Bronchial epithelial cell (primary cell): ENCODE results near the gene COPZ2. TPM values are rescaled to one million over a fixed set of nuclear protein-coding genes. Genes with fewer than 3 reads are reported as not detected.

Source experiments
- DNase-seq: peaks from one replicate; pipeline ENCODE4 v3.0.0-alpha.2; 2010; ENCODE audit warnings: low read depth
- FAIRE-seq: peaks from 2 replicates; lab custom pipeline; 2011; peaks lifted over from hg19 to GRCh38; lab: Jason Lieb, UNC
- H3K27me3 ChIP-seq: 2 replicates; pipeline ENCODE4 v1.5.1; 2011; ENCODE audit warnings: low read length; ENCODE audit not compliant: control insufficient read depth, insufficient read depth
- H3K36me3 ChIP-seq: 2 replicates; pipeline ENCODE4 v1.5.1; 2011; ENCODE audit warnings: low read length; ENCODE audit not compliant: control insufficient read depth, insufficient read depth
- H3K4me3 ChIP-seq: 2 replicates; pipeline ENCODE4 v1.5.1; 2011; ENCODE audit warnings: mild to moderate bottlenecking, low read depth, low read length, control low read depth
- CTCF ChIP-seq: IDR thresholded peaks from 2 replicates; pipeline ENCODE4 v1.5.1; 2011; ENCODE audit warnings: mild to moderate bottlenecking, moderate library complexity, low read length, control low read depth, inconsistent platforms; ENCODE audit not compliant: insufficient read depth, severe bottlenecking
- total RNA-seq: library from RNA; depleted of rRNA; stranded (reverse); fragments of >200 nt; gene quantifications from 2 replicates; pipeline ENCODE4 v1.2.1, GENCODE V29; 2014

COPZ2 gene
- total RNA-seq, 1 donor from 2014 or later: 8.2 TPM

GRCh38 chr17:47981462-47981861, 56.1 kb downstream of the COPZ2 start:
- Histone ChIP-seq H3K4me3 (no peak overlapping the region), H3K36me3 (peaks cover 13% of the 10 kb centered on the region), H3K27me3 (no peaks in the 10 kb centered on the region)
- FAIRE-seq (no peak), DNase-seq (no peak)
- no peak for TF ChIP-seq CTCF

- FAIRE-seq: no peak
Measured at GRCh38 chr17:47980541-47980940, 57.1 kb downstream of the COPZ2 start.

GRCh38 chr17:47978324-47978723, 59.3 kb downstream of the COPZ2 start:
- FAIRE-seq (no peak), DNase-seq (peak; percentile 28)
- H3K27me3 ChIP-seq: no peaks in the 10 kb centered on the region
- peak; percentile 78 for TF ChIP-seq CTCF
- H3K4me3 ChIP-seq: no peak overlapping the region
- H3K36me3 ChIP-seq: peaks cover 25% of the 10 kb centered on the region

More at GRCh38 chr17:47980541-47980940, 57.1 kb downstream of the COPZ2 start:
- Histone ChIP-seq H3K36me3 (peaks cover 15% of the 10 kb centered on the region), H3K27me3 (no peaks in the 10 kb centered on the region), H3K4me3 (no peak overlapping the region)
- no peak for TF ChIP-seq CTCF
- DNase-seq: no peak

Other genes starting within 250 kb of the COPZ2 start
- 1.3 and 1.5 TPM in 2 replicates for gene OSBPL7, start 216.0 kb downstream of the COPZ2 start, total RNA-seq
- gene MRPL10, start 206.3 kb downstream of the COPZ2 start, total RNA-seq: 9.6 and 14.0 TPM in 2 replicates
- gene LRRC46, start 206.1 kb downstream of the COPZ2 start, total RNA-seq: not detected in 2 replicates
- gene SCRN2, start 196.5 kb downstream of the COPZ2 start, total RNA-seq: 23.7 and 28.2 TPM in 2 replicates
- gene SP6, start 186.6 kb downstream of the COPZ2 start, total RNA-seq: 0.79 and 2.4 TPM in 2 replicates
- 1.1 and 1.7 TPM in 2 replicates for gene SP2, start 141.6 kb downstream of the COPZ2 start, total RNA-seq
- gene PNPO, start 96.2 kb downstream of the COPZ2 start, total RNA-seq: 23.7 and 25.3 TPM in 2 replicates
- gene PRR15L, start 79.9 kb downstream of the COPZ2 start, total RNA-seq: 1.6 and 9.1 TPM in 2 replicates
- 77.1 and 89.8 TPM in 2 replicates for gene CDK5RAP3, start 66.7 kb downstream of the COPZ2 start, total RNA-seq
- 84.2 and 176 TPM in 2 replicates for gene NFE2L1, start 10.6 kb upstream of the COPZ2 start, total RNA-seq
- 22.1 and 27.5 TPM in 2 replicates for gene CBX1, start 63.7 kb upstream of the COPZ2 start, total RNA-seq
- 14.7 and 22.7 TPM in 2 replicates for gene SNX11, start 70.0 kb upstream of the COPZ2 start, total RNA-seq